ENCODE data around the gene THSD4.

THSD4 gene

DNA sequence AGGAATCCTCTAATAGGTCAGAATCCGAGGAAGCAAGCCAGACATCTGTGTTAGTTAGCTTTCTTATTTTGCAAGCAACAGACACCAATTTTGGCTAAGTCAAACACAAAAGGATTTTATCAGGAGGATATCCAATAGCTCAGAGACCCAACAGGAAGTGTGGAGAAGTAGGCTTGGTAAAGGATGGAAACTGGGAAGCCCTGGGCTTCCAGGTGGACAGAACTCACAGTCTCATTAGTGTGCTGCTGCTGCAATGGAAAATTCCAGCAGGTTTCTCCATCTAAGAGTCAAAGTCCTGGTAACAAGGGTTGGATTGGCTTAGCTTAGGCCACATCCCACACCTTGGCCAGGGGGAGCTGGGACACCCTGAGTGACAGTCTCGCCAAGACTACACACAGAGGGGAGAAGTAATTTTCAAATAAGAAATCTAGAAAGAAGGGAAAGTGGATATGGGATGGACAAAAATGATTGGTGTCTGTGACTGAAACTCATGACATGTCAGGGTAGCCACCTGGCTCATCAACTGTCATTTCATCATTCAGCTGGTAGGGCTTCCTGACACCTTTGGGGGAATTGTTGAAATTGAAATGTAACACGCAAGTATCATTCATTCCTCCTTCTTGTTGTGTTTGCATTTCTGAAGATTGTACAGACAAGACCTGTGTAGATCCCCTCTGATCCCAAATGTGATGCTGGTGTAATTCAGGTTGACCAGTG lies 158.6 kb downstream of the THSD4 start:
- peak; percentile 50 for DNase-seq

DNA sequence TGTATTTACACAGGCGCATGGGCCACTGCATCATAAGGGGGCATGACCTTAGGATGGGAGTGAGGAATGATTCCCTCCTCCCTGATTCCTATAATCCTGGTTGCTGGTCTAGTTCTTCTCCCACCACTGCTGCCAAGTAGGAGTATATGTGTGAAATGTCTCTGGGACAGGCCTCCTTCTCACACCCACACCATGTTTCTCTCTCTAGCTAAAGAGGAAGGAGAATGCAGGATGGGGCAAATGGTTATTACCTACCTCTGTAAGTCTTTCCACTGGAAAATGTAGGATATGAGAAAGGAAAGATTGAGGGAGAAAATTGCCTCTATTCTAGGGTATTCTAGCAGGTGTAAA lies 159.2 kb downstream of the THSD4 start:
- no peak for DNase-seq

DNA sequence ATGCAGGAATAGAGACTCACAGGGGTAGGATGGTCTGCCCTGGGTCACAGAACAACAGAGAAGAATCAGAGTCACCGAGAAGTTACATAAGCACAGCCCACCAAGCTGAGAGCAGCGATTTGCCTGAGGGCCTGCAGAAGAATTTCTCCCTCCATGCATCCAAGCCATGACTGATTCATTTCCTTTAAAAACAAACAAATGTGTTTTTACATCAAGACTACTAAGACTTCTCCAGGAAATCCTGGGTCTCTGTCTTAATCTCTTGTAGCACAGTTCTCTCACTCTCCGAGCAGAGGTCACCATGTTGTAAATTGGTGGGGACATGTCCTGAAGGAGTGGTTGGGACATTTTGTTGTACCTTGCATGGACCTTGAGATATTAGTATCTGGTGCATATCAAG lies 159.8 kb downstream of the THSD4 start:
- no peak for DNase-seq

DNA sequence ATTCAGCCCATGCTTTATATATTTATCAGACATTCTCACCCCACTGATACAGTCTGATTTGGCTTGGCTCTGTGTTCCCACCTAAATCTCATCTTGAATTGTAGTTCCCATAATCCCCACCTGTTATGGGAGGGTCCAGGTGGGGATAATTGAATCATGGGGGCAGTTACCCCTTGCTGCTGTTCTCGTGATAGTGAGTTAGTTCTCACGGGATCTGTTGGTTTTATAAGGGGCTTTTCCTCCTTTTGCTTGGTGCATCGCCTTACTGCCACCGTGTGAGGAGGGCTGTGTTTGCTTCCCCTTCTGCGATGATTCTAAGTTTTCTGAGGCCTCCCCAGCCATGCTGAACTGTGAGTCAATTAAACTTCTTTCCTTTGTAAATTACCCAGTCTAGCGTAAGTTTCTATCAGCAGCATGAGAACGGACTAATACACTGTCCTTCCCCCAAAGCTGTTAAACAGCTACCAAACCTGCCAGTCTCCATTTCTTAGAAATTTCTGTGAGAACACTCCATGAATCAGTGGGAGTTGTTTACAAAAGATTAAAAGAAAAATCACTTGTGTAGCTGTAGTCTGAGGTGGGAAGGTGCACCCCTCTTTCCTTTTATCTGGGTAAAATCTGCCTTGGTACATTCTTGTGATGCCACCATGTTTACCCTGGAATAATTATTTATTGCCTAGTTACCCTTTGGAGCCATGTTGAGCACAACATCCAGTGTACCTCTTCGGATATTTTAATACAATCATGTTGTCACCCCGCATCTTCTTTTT lies 160.5 kb downstream of the THSD4 start:
- DNase-seq, result no peak

DNA sequence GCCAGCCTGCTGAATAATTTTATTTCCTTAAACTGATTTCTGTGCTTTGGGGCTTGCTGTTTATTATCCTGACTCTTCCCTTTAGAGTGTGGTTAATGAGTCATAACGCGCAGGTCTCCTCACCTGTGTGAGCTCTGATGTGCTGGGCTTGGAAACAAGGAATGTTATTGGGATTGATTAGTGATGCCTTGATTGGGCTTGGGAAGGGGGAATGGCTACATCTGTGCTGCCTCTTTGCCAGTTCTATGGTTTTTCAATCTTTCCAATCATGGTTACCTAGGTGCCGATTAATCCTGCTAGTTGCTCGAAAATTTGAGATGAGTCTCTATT lies 161.0 kb downstream of the THSD4 start:
- no peak for DNase-seq

DNA sequence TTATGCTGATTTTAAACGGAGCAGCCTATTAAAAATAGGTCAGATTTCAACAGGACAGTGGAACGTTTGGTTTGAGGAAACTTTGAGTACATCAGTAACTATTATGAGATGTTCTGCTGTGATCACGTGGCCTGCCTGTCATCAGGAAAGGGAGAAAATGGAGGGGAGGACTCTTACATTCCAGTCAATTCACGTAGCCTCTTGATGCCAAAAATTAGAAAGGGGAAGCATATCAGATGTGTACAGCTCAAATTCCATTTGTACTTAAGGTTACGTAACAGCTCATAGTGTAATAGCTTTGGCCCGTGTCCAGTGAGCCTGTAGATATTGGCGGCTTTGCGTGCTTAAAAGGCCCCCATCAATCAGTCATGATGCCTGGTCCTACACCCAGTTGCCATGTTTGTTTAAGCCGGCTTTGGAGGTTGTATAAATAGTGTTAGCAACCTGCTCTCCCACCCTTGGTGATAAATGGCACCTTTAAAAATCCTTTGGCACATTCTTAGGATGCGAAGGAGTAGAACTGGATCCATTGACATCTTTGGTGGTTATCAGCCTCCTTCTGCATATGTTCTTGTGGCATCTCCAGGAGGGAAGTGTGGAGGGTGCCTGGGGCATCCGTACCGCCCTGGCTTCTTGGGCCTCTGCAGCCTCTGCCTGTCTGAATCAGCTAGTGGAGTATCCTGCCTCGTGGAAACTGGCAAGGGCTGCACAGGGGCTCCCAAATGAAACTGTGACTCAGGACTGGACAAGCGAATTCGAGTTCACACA lies 163.9 kb downstream of the THSD4 start:
- peak; percentile 58 for DNase-seq

DNA sequence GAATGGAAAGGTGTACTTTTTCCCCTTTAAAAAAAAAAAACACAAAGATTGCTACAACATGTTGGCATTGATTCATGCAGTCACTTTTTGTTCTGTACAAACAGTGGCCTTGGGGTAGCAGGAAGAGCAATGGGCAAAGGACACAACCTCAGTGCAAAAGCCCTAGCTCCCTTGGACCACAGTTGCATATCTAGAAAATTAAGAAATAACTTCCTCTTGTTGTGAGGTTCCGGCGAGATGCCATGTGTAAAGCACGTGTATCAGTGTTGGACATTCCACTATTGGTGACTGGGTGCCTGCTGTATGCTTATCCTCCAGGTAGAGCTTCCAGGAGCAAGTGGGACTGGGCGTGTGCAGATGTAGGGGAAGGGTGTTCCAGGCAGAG lies 164.5 kb downstream of the THSD4 start:
- DNase-seq, result no peak

DNA sequence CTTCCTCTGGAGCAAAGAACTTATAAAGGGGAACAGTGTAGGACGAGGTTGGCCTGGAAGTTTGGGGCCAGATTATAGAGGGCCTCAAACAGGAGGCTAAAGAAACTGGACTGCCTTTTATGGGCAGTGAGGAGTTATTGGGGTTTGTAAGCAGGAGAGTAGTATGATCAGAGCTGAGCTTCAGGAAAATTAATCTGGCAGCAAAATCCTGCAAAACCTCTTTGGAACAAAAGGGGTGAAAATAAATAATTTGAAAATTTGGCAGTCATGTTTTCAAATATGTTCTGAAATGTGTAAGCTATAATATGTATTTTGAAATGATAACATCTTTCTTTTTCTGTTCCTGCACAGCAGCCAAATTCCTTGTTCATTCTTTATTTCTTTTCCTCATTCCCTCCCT lies 164.9 kb downstream of the THSD4 start:
- DNase-seq, result no peak

DNA sequence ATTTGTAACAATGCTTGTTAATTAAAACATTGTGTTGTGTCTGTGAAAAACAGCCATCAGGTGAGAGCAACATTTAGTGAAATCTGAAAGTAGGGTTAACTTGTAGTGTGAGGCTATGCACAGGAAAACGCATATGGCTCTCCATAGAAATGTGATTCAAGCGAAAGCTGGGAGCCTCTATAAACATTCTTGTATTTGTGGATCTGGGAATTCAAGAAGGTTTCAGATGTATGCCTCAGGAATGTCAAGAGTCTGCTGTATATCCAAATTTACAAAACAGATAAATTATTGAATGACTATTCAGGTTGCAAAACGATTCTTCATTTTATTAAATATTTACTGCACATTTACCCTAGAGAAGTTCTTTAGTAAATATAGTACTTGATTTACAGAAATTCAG lies 166.0 kb downstream of the THSD4 start:
- no peak for DNase-seq

DNA sequence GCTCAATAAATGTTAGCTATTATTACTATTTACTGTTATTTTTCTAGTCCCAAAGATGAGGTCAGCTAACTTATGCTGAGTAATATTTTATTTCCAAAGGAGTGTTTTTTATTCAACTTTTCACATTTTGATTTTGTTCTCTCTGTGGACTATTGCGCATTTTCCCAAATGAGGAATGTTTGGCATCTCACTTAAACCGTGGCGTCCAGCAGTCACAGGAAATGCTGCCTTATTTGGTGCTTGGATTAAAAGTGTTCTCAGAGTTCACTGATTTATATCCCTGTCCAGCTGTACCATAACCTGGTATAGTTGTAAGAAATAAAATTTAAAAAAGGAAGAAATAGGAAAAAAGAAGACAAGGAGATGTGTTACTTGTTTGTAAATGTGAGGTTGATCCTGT lies 166.8 kb downstream of the THSD4 start:
- DNase-seq, result no peak

DNA sequence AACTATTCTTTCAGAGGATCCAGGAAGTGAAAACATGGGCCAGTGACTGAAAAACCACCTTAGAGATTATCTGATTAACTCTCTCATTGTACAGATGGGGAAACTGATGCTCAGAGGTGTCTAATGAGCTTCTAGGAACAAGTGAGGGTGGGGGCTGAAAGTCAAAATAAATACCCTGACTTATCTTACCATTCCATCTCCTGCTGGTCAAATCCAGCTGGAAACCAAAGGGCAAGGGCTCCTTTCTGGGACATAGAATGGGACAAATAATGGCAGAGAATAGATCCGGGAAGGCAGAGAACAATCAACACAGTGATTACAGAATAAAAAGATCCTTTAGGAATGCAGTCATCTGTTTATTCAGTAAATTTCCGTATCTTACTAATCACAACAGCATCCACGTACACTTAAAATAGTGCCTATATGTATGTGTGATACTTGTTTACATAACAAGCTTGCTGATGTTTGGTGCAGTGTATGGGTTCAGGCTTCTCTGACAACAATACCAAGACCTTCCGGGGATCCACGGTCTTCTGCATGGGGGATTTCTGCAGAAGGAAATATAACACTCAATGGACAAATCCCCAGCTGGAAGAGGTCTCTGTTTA lies 173.2 kb downstream of the THSD4 start:
- no peak for DNase-seq

DNA sequence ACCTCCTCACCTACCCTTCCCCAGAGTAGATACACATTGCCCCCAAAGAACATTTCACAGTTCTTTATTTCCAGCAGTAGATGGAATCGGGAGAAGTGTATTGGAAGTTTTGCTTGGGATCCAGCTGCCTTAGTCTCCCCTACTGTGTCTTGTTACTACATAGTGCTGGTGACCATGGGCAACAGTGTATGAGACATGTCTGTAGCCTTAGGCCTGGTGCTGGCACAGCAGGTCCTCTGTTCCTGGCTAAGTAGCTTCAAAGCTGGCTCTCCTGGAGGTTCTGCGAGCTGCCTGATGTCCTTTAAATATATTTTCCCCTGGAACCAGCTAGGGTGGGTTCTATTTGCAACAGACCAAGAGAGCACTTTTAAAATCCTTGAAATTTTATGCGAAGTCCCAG lies 174.7 kb downstream of the THSD4 start:
- DNase-seq, result no peak

DNA sequence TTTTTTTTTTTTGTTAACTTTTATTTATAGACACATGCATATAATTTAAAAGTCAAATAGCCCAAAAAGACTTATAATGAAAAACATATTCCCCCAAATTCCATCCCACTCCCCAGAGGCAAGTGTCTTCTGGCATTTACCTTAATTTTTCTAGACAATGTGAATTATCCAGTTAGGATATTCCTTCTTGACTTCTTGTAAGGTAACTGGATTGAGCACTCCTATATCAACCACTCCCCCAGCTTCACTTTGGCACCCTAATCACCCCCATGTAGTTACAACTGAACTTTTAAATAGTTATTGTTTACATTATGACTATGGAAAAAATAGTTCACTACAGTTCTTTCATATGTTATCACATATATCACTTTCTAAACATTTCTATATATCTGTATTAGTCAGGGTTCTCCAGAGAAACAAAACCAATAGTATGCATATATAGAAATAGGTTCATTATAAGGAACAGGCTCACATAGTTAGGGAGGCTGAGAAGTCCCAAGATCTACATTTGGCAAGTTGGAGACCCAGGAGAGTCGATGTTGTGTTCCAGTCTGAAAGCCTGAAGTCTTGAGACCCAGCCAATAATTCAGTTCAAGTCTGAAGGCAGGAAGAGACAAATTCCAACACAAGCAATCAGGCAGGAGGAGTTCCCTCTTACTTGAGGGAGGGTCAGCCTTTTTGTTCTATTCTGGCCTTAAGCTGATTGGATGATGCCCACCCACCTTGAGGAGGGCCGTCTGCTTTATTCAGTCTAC lies 175.8 kb downstream of the THSD4 start:
- DNase-seq, result peak; percentile 45

DNA sequence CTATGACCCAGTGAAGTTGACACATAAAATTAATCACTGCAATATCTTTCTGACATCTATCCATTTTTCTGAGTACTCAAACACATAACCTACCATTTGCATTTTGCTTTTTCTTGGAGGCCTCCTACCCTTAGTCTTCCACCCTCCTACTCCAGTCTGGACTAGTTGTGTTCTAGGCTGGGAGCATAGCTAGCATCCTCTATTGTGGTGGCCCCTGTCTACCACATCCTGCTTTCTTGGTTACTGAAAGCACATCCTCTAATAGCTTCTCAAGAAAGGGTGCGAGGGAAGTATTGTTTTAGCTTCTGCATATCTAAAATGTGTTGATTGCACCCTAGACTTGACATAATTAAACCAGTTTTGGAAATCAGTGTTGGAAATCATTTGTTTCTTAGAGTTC lies 176.5 kb downstream of the THSD4 start:
- DNase-seq, result no peak

DNA sequence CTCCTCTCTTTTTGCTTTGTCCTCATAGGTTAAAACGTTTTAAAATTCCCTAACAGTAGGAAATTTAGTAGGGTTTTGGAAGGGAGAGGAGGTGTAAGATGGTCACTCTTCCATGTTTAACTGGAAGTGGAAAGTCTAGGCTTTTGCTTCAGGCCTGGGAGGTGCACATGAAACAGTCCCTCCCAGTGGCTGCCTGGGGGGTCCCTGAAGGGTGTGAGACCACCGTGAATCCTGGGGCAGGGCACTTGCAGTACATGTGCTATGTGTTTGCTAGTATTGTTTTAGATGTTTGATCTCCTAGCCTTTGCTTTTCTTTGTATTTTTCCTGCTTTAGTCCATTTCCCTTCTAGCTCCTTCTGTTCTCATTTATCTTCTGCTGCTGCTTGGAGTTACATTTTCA lies 178.5 kb downstream of the THSD4 start:
- DNase-seq, result no peak

DNA sequence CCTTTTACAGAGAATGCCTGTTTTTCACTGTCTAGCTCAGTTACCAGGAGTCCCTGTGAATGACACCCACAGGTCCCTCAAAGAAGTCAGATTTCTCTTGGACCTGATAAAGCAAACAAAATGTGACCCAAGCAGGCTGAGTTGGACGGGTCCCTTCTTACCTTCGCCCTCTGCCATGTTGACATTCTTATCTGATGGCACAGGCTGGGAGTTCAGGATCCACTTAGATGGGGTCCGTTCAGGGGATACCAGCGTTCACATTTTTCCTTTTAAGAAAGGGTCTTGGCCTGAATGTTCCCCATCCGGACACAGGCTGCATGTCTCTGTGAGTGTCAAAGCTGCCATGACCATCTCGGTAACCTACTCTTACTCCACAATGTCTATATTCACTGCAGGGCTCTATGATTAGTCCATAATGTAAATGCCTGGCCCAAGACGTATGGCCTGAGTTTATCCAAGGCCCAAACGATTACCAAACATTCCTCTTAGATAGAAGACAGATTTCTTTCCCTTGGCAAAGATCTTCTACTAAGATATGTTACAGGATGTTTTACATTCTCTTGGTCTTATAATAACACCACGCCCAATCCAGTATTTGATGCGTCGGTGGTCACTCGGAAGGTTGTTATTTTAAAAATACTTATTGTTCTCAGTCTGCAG lies 179.1 kb downstream of the THSD4 start:
- DNase-seq, result no peak

DNA sequence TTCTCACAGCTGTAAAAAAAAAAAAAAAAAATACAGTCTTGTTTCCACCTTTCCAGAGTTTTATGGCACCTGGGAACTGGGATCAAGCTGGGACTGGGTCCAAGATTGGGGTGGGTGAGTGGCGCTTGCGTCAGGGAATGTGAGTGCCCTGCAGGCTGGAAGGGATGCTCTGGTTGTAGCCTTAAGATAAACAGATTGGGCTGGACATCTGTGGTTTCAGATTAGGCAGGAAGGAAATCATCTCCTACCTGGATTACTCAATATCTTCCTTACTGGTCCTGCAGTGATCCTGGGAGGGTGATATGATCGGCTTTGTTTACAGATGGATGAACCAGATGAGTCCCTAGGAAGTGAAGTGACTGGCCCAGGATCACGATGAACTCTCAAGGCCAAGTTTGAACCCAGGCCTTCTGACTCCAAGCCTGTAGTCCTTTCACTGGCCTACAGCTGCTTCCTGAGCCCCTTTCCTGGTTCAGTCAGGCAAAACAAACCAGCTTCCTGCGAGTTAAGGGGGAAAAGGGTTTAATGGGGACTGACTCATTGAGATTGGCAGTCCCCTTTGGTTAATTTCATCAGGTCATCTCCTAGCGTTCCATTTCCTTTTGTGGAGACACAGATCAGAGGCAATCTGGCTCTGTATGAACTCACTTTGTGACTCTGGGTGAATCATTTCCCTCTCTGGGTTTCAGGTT lies 179.8 kb downstream of the THSD4 start:
- DNase-seq, result no peak

DNA sequence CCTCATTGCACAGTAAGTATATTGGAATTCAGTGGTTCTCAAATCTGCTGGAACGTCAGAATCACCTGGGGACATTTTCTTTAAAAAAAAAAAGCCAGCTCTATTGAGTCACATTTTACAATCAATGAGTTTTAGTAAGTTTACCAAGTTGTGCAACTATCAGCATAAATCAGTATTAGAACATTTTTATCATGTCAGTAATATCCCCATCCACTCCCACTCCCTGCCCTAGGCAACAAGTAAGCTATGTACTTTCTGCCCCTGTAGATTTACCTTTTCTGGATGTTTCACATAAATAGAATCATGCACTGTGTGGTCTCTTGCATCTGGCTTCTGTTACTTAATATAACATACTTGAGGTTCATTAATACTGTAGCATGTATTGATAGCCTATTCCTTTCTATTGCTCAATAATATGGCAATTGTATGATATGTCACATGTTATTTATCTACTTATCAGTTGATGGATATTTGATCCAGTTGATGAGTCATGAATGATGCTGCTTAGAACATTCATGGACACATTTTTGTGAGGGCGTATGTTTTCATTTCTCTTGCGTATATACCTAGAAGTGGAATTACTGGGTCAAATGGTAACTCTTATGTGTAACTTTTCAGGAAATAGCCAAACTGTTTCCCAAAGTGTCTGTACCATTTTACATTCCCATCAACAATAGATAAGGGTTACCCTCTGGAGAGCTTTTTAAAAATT lies 180.5 kb downstream of the THSD4 start:
- DNase-seq, result no peak

DNA sequence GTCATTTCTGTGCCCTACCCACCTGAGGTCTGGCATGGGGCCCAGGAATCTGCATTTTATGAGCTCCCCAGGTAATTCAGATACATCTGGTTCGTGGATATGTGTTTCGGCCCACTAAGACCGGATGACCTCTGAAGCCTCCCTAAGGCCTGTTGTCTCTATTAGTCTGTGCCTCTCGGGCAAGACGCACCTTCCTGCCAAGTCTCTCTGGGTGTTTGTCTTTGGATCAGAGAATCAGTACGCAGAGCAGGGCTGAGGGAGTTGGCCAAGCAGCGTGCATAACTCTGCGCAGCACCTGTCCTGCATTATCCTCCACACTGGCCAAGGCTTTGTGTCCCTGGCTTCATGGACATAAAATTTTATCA lies 181.0 kb downstream of the THSD4 start:
- DNase-seq, result no peak

DNA sequence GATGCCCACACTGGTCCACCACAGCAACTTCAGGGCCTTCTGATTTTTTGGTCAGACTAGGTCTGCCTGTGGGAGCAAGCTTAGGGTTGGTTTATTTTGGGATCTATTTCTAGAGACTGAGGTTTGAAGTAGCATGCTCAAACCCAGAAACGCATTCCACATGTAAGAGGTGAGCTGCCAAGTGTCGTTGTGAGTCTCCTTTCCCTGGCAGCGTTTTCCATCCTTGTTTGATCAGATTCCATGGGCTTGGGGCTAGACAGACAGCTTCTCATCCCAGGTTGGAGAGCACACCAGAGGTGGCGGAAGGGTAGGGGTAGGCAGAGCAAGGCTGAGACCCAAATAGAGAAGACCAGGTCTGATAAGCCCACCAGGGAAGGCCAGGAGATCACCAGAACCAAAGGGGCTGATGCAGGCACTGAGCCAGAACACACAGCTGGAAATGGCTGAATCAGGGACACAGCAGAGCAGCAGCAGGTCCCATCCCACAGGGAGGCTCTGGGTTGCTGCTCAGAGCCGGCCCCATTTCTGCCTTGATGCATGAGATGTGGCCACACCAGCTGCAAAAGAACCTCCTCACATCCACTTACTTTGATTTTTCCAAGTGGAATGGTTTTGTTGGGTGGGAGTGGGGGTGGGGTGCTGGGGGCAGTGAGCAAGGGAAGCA lies 186.8 kb downstream of the THSD4 start:
- no peak for DNase-seq

All from left hindlimb (tissue), 1 donor.